Measurements from ENCODE around the gene ARHGAP32. TPM values are rescaled to one million over a fixed set of nuclear protein-coding genes. Genes with fewer than 3 reads are reported as not detected.

ARHGAP32 gene
- total RNA-seq, 1 experiment from 2014 or later, result 27.8 TPM

- no peak for TF ChIP-seq CTCF (IDR thresholded peaks at IDR 0.05 in 2 of 3, conservative IDR thresholded peaks at IDR 0.05 in 1 of 3; ENCODE audit: borderline replicate concordance in 1 of 3, insufficient read depth in 1 of 3, low read depth in 2 of 3, low read length in 2 of 3)
These were observed 261.1 kb downstream of the ARHGAP32 start (continued) for GRCh38 chr11:128931066-128931465.

GRCh38 chr11:128929991-128930390 is 262.1 kb downstream of the ARHGAP32 start:
- H3K36me3 ChIP-seq (ENCODE audit: control insufficient read depth in 1 of 2, insufficient read depth in 2 of 2, low read length in 2 of 2), result no peaks in the 10 kb centered on the region
- intact Hi-C loops (cut with micrococcal nuclease), result no loop called here
- no peaks in the 10 kb centered on the region for H4K20me1 ChIP-seq (ENCODE audit: insufficient read depth)
- no peaks in the 10 kb centered on the region for H3K27me3 ChIP-seq (ENCODE audit: insufficient read depth, low read length)
- ChIA-PET RAD21 (ENCODE audit: low non-redundant PET in 1 of 2, low total read pairs in 2 of 2, uncharacterized antibody in 2 of 2, unreplicated experiment in 2 of 2) (no interaction called here), POLR2A (no interaction called here), CTCF (no interaction called here)
- H3K4me3 ChIP-seq (replicated peaks in 1 of 2; ENCODE audit: low read depth in 1 of 2, low read length in 2 of 2), result no peak overlapping the region
- H3K9me3 ChIP-seq (ENCODE audit: control insufficient read depth in 1 of 2, insufficient read depth in 1 of 2, low read depth in 1 of 2, low read length in 2 of 2), result no peaks in the 10 kb centered on the region
- H3K4me1 ChIP-seq (ENCODE audit: control insufficient read depth in 1 of 2, insufficient read depth in 2 of 2, low read length in 2 of 2), result no peaks in the 10 kb centered on the region
- DNase-seq (ENCODE audit: low read depth, low spot score) (no peak), ATAC-seq (no peak)
- no peak overlapping the region for H3K9ac ChIP-seq (ENCODE audit: low read length)
- H2AFZ ChIP-seq (ENCODE audit: low read depth, low read length, poor library complexity, severe bottlenecking), result no peak overlapping the region
- BruUV-seq (replicated peaks), result no TSS peak
- no peak overlapping the region for H3K4me2 ChIP-seq (ENCODE audit: low read length)
- H3K27ac ChIP-seq (ENCODE audit: low read depth, low read length), result no peak overlapping the region
- H3K79me2 ChIP-seq (ENCODE audit: insufficient read depth, low read length), result no peaks in the 10 kb centered on the region
- TF ChIP-seq ZNF274 (IDR thresholded peaks at IDR 0.05; ENCODE audit: low read depth, low read length) (no peak), ZFX (IDR thresholded peaks at IDR 0.05) (no peak), POLR2AphosphoS5 (IDR thresholded peaks at IDR 0.05; ENCODE audit: low read depth, low read length) (no peak), CBX3 (IDR thresholded peaks at IDR 0.05; ENCODE audit: low read depth) (no peak), EZH2phosphoT487 (IDR thresholded peaks at IDR 0.05; ENCODE audit: borderline replicate concordance) (no peak), SRF (IDR thresholded peaks at IDR 0.05; ENCODE audit: low read depth) (no peak), RAD21 (IDR thresholded peaks at IDR 0.05; ENCODE audit: low read depth) (no peak), EZH2 (IDR thresholded peaks at IDR 0.05) (no peak), EGR1 (IDR thresholded peaks at IDR 0.05; ENCODE audit: low read depth) (no peak), CEBPB (IDR thresholded peaks at IDR 0.05; ENCODE audit: low read depth) (no peak), SP1 (IDR thresholded peaks at IDR 0.05; ENCODE audit: low read depth) (no peak), CTCF (IDR thresholded peaks at IDR 0.05 in 2 of 3, conservative IDR thresholded peaks at IDR 0.05 in 1 of 3; ENCODE audit: borderline replicate concordance in 1 of 3, insufficient read depth in 1 of 3, low read depth in 2 of 3, low read length in 2 of 3) (no peak), POLR2A (IDR thresholded peaks at IDR 0.05; ENCODE audit: borderline replicate concordance, extremely low read depth, insufficient read depth, insufficient read length) (no peak), TCF7L2 (IDR thresholded peaks at IDR 0.05; ENCODE audit: borderline replicate concordance, extremely low read depth, insufficient read depth, insufficient read length) (no peak)
- H3K9me2 ChIP-seq (ENCODE audit: insufficient read depth), result no peaks in the 10 kb centered on the region
